IPS DF 4.7 (cell line): Measurements from ENCODE around the gene GGTLC3.
"Not testable (repeated sequence)": the region's sequence is repeated elsewhere in the genome, so short reads cannot be mapped to it uniquely, and the experiment has no call there.

Source experiments
- DNase-seq: peaks from one replicate; pipeline ENCODE4 v3.0.0-alpha.2; 2013; ENCODE audit warnings: low spot score; ENCODE audit errors: extremely low read depth

GGTLC3 gene

DNA sequence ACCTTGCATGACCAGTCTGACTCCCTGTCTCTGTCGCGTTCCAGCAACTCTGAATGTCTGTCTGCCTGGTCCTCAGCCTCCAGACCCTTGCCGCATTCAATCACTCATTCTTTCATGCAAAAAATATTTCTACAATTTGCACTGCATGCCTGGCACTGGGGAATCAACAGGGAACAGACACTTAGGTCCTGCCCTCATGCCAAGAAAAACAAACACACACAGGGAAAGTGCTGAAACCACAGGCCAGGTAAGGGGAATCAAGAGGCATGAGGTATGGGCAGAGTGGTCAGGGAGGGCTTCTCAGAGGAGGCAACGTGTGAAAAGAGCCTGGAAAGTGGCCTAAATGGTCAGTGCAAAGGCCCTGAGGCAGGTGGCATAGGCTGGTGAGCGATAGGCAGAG, at the start of gene GGTLC3:
TSS of gene GGTLC3 (minus strand) at position 101 of the 400 bp plus-strand sequence. CDS start 264 bp downstream, outside the sequence.
- DNase-seq, result not testable (repeated sequence)

DNA sequence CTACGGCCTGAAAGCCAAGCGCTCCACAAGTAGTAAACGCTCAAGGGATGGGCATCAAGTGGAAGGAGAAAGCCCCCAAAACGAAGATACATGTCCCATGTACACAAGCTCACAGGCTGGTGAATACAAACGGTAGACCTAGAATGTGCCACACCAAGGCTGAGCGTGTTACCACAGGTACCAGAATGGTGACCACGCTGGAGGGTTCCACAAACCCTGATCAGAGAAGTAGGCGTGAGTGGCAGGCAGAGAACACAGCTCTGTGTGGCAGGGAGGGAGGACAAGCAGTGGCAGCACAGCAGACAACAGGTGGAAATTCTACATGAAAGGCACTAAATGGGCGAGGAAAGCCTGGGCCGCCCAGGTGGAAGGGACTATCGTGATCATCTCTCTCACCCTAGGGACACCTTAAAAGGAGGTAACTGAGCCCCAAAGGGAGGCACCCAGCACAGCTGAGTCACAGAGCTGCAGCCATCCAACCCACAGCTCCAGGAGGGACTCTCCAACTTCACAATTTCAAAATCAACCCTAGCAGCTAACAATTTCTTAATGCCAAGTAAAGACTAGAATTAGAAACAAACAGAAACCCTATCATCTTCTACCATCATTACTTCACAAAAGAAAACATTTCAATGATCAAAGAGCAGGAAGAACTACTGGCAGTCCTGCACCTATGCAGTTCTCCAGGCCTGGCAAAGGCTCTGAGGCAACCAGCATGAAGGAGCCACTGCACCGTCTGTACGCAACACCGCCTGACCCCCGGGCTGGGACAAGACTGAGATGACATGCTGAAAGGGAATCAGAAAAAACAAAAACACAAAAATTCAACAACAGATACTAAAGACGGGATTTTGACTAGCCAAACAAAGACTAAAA, 42.4 kb upstream of the GGTLC3 start:
- not testable (repeated sequence) for DNase-seq

DNA sequence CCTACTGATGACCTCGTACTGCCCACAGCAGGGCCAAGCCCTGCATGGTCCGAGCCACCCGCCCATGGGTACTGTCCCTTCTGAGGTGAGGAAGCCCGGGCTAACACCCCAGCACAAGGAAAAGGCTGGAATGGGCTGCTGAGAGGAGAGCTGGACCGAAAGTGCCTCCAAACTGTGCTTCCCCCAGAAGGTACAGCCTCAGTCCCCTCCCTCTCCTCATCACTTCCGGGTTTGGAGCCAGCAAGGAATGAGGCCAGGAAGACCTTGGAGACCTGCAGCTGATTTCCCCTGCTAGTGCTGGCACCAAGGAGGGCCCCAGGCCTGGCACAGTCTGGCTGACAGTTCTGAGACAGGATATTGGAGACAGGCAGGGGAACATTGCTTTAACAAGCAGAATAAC, 41.0 kb upstream of the GGTLC3 start:
- DNase-seq, result not testable (repeated sequence)

DNA sequence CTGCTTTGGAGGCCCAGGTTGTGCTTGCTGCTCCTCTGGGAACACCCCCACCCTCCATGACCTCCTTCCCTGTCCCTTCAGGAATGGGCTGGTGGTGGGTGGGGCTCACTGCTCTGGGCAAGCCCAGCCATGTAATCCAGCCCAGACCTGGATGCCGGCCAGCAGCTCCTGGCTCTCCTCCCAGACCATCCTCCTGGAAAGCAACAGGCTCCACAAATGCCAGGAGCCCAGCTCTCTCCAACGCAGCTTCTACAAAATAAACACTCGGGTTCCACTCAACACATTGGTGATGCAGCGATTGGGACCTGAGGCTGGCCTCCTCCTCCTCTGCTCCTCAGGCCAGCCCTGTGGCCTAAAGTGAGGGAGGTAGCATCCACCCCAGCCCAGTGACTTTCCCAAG, 40.6 kb upstream of the GGTLC3 start:
- not testable (repeated sequence) for DNase-seq

DNA sequence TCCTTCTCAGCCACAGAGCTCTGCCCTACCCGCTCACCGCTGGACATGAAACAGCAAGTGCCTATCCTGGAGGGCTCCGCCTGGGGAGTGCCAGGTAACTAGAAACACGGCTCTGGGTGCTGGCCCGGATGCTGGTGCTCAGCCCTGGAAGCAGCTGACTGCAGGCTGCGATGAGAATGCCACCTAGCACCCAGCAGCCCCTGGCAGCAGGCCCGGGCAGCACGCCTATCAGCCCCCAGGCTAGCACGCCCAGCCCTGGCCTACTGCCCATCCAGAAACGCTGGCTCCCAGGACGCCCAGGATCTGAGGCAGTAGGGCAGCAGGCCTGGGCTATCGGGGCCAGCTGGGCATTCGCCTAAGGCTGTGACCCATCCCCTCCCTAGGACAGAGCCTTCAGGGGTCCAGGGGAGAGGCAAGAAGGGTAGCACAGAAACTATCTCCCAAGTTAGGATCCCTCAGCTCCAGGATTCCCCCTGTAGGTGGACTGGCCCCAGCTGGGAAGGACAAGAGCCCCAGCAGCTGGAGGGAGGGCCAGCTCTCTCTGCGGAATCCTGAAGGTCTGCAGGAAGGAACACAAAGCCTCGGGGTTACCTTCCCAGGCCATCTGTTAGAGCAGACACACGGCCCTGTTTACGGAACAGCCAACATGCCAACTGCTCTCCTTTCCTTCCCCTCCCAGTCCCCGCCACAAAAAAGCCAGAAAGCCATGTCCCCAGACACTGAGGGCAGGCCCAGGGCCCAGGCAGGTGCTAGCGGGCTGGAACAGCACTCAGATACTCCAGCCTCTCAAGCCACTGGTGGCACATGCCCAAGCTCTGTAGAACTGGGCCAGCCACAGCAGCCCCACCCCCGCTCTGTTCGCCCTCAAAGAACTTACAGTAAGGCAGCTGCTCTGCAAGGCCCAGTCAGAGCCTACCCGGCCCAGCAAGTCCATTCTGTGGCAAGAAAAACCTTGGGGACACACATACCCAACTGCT, 36.6 kb upstream of the GGTLC3 start:
- DNase-seq, result not testable (repeated sequence)

DNA sequence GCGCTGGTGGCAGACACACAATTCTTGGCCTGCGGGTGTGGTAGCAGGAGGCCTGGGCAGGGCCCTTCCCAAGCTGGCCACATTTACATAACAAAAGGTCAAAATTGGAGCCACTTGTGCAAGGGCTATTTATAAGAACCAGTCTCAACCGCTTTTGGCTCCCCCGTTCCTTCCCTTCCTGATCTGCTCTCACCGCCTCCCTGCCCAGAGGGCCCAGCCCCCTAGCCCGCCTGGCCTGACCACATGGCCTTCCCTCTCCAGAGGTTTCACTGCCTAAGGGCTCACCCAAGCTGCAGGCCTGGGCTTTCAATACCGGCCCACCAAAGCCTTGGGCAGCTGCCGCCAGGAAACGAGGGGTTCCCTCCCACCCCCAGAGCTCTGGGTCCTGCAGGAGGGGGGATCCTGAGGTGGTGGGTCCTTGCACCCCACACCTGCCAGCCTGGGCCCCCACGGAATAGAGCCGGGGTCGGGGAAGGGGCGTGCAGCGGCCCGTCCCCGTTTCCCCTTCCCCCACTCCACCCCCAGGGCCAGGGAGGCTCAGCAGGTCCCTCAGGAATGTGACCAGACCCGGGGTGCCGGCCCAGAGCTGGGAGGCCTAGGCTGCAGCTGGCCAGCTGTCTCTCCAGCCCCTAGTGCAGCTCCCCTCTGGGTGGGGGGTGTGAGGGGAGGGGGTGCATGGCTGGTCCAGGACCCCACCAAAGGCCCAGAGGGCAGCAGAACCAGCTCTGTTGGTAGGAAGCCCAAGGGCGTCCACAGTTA, 35.1 kb upstream of the GGTLC3 start:
- DNase-seq, result not testable (repeated sequence)

DNA sequence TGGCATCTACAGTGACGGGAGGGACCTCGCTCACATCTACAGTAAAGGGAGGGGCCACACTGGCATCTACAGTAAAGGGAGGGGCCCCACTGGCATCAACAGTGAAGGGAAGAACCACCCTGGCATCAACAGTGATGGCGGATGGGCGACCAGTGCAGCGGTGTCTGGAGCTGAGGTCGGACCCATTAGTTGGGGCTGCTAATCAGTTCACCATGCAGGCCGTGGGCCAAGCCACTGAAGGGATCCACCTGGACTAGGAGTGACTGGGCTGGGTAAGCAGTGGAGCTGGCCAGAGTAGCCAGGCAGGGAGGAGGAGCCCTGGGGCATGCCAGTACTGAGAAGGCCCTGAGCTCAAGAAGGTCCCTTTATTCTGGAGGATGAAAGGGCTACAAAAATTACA, 33.1 kb upstream of the GGTLC3 start:
- not testable (repeated sequence) for DNase-seq

DNA sequence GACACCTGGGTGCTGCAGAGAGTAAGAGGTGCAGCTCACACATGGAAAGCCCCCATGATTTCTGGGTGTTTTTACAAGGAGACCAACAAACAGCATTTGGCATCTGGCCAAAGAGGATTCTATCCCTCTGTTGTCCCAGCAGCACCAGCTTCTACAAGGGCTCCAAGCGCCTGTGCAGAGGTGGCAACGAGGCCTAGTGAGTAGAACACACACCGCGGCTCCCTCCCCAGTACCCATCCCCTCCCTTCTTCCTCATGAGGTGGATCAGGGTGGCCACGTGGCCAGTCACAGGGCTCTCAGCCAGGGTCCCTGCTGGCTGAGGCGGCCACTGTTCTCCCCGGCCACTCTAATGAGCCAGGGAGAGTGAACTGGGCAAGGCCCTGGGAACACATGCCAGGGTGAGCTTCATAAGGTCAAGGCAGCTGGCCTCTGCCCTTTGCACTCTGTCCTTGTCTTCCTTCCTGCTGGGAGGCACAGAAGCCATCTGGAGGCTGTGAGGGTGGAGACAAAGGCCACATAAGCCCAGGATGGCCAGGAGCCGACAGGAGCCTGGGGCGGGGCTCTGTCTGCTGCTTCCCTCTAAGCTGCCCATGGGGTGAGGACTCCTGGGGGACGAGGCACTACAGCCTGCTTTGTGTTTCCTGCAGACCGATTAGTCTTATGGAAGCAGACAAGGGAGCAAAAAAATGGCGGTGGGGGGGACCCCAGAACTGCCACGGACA, 31.7 kb upstream of the GGTLC3 start:
- not testable (repeated sequence) for DNase-seq

DNA sequence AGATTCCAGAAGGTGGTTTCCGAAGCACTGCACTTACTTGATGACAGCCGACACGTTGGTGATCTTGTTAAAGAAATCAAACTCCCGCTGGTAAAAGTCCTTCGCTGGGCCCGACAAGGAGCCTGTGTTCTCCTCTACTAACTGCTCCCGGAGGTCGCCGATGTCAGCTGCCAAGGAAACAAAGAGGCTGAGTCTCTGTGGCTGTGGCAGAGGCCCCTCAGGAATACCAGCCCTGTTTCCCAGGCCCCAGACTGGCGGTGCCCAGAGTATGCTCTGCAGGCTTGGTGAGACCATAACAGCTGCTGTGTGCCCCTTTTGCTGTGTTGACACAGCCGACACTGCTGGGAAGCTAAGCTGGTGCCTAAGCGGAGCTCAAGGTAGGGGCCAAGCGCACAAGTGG, 26.7 kb upstream of the GGTLC3 start:
- not testable (repeated sequence) for DNase-seq

DNA sequence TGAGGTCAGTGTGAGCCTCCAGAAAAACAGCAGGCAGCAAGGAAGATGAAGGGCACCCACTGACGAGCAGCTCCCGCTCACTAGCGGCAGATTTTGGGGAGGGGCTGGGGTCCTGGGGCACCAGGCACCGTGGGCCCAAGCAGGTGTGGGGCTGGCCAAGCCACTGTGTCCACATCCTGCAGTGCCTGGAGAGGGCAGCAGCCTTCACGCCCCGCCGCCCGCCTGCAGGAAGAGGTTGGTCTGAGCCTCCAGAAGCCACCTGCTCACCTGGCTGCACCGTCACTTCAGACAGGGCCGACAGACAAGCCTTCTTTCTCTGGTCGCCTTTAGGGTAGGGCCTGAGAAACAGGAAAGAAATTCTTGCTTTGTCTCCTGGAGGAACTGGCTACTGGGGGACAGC, 25.4 kb upstream of the GGTLC3 start:
- not testable (repeated sequence) for DNase-seq

DNA sequence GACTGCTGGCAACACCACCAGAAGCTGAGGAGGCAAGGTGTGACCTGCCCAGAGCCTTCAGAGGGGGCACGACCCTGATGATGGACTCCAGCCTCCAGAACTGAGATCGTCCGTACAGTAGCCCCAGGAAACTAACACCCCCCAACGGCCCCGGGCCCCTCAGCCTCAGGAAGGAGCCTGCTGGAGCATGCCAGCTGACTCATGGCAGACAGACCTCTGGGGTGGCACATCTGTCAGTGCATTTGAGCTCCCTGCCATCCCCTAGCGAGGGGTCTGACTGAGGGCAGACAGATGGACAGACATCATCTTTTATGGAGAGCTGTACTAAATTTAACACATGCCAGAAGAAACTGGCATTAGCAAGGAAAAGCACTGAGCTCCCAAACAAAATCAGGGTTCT, 22.0 kb upstream of the GGTLC3 start:
- not testable (repeated sequence) for DNase-seq

DNA sequence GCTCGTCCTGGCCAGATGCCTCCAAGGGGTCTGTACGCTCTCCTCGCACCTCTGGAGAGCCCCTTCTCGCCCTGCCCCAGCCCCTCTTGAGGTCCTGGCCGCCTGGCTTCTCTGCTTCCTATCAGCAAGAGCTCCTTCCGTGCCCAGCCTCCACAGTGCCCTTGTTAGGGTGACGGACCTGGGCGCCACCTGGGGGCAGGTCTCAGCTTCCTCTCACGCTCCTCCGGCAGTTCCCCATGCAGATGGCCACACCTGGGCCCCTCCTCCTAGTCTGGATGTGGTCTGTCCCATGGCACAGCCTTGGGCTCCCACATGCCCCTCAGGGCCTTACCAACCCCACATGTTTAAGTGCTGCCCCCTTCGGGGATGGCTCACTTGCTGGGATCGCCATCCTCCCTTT, 16.4 kb upstream of the GGTLC3 start:
- DNase-seq, result not testable (repeated sequence)

DNA sequence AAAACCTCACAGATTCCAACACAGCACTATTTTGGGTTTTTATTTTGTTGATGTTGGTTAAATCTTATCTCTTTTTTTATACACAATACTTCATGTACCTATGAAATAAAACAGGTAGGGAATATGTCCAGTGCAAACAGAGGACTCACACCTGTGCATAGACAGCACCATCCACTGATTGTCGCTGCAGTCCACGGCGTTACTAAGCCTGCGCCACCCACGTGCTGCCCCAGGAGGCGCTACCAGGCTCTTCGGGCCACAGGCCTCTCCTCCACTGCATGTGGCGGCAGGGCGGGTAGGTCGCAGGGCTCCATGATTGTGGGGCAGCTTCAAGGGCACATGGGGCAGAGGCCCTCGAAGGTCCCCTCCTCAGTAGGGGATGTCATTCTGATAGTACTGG, 15.7 kb upstream of the GGTLC3 start:
- DNase-seq, result not testable (repeated sequence)

DNA sequence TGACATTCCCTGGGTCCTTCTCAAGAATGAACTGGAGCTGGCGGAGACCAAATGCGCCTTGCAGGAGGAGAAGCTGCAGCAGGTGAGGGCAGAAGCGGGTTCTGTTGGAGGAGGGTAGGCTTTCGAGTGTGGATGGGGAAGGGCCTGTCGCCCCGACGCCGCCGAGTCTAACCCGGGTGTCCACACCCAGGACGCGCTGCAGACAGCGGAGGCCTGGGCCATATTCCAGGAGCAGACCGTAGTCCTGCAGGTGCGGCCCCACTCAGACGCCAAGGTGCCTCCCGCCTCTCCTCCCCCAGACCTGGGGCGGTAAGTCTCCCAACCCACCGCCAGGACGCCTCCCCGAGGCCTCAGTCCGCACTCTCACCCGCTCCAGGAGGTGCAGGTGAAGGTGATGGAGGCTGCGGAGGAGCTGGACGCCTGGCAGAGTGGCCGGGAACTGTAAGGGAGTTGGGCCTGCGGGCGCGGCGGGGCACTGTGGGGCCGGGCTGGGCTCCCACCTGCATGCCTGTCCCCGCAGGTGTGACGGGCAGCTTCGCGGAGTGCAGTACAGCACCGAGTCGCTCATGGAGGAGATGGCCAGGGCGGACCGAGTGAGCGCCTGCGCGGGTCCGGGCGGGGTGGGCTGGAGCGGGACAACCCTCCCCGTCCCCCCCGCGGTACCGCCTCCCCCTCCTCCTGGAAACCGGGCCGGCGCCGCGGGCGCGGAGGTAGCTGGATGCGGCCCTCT, 11.6 kb upstream of the GGTLC3 start:
- not testable (repeated sequence) for DNase-seq

DNA sequence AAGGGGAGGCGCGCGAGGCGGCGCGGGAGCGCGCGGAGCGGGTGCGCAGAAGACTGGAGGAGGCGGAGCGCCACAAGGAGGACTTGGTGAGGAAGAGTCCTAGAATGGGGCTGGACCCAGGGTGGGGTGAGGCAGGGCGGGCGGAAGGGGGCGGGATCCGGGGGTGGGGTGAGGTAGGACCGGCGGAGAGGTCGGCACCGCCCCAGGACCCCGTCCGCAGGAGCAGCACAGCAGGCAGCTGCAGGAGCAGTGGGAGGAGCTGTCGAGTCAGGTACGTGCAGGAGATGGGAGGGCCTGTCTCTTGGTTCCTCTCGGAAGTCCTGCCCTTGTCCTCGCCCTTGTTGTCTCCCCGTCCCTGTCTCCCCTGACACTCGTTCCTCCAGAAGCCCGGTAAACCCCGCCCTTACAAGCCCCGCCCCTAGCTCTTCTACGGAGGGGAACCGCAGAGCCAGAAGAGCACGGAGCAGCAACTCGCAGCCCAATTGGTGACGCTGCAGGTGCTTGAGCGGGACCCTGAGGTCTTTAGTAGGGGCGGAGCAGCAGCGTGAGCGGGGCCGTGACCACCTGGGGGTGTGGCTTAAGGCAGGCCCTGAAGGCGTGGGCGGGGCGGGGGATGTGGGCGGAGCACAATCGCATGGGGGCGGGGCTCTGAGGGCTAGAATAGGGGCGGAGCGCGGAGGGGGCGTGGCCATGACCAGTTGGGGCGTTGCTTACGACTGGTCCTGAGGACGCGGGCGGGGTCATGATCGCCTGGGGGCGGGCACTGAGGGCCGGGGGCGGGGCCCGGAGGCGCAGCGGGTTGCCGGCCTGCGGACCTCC, 10.8 kb upstream of the GGTLC3 start:
- DNase-seq, result not testable (repeated sequence)

DNA sequence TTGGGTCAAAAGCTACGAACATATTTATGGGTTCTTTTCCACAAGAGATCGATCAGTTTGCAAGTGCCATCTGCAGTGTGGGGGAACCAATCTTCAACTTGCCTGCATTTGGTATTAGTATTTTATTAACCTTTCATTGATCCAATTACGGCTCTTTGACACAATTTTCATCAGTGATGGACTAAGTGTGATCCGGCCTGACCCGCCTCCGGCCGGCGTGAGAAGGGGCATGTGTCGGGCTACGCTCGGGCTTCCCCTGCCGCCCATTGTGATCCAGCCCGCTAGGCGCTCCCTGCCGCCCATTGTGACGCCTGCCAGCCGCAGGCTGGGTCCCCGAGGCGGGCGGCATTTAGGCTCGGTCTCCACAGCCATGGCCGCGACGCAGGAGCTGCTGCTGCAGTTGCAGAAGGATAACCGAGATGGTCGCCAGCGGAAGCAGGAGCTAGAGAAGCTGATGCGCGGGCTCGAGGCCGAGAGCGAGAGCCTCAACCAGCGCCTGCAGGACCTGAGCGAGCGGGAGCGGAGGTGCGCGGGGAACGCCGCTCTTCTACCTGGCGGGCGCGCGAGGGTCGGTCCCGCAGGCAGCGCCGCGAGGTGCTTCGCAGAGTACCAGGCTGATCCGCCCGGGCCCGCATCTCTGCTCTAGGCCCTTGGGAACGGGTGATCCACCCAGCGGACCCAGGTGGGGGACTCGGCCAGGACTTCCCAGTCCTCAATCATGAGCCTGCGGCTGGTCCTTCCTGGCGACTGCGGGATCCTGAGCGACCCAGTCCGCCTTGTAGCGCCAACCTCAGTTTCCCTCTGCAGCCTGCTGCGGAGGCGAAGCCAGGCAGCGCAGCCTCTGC, 10.0 kb upstream of the GGTLC3 start, which contains the start of gene TMEM191B:
TSS of gene TMEM191B (plus strand) at position 51 of the 845 bp plus-strand sequence. CDS start at position 230, 179 bp downstream.
- not testable (repeated sequence) for DNase-seq

DNA sequence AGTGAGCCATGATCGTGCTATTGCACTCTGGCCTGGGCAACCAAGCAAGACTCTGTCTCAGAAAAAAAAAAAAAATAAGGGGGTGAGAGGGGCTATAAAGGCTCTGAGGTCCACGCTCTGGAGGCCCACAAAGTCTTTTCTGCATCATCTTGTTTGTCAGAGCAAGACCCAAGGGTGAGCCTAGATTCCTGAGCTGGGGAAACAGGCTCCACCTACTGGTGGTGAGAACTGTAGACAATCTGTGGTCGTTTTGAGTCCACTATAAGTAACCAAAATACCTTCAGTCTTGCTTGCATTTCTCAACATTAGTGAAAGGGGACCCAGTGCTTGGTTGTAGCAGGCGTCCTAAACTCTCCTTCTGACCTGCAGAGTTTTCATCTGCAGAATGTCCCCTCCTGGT, 5.4 kb upstream of the GGTLC3 start:
- DNase-seq, result not testable (repeated sequence)

DNA sequence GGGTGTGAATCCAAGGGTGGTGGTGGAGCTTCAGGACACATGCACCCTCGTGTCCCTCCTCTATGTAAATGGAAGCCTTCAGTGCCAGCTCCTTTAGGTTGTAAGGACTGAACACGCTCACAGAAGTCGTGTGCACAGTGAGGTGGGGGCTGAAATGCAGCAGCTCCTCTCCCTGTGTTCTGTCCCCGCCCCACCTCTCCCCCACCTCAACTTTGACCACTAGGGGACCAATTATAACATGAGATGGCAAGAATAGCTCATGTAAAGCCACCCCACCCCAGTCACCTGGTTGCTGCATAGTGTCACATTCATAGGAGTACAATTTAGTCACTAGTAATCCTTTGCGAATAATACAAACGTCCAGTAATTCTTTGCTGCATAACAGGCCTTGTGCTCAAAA, 4.8 kb upstream of the GGTLC3 start:
- not testable (repeated sequence) for DNase-seq
